HG03175 (cell line): ENCODE measurements around the gene HPD.
A peak's percentile ranks its signal among the peaks of the same experiment; 100 is the strongest.
"Not testable (repeated sequence)": the region's sequence is repeated elsewhere in the genome, so short reads cannot be mapped to it uniquely, and the experiment has no call there.

Experiments
- ATAC-seq: cut with Tn5 transposase; IDR thresholded peaks from one replicate; pipeline ENCODE4 v1.9.1; 2021; ENCODE audit warnings: mild to moderate bottlenecking, moderate library complexity; ENCODE audit not compliant: unreplicated experiment

Gene HPD

DNA sequence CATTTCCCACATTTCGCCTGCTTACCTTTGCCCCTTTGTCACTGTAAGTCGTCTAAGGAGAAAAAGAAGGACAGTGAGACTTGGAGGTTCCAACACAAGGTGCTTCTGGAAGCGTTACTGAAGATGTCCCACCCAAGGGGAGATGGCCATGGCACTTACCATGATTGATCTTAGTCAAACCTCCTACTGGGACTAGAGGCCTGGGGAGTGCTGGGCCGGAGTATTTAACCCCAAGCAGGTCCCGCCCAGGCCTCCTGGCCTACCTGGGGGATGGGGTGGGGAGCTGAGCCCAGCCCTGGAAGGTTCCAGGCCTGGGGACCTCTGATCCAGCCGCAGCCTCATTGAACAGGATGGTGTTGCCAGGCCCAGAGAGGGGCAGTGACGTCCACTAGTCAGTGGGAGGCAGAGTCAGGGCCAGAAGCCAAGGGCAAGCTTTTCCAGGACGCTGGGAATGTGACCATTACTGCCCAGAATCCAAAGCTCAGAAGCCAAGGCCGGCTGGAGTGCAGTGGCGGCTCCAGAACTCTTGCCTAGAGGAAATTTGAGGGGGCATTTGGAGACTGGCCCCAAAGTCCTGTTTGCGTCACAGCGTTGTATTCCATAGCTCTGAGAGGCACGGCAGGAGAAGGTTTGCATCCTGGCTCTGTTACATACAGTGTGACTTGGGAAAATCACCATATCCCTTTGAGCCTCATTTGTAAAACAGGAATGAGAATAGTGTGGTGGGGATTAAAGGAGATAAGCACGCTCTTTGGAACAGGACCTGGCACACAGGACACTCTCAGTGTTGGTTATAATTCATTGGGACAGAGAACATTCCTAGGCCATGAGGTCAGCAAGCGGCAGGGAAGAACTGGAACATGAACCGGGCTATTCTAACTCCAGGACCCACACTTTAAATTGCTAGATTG, at the start of gene HPD:
HPD (minus strand) TSS at position 198 of the 911 bp plus-strand sequence; CDS start at position 162, 36 bp downstream.
- no peak for ATAC-seq

DNA sequence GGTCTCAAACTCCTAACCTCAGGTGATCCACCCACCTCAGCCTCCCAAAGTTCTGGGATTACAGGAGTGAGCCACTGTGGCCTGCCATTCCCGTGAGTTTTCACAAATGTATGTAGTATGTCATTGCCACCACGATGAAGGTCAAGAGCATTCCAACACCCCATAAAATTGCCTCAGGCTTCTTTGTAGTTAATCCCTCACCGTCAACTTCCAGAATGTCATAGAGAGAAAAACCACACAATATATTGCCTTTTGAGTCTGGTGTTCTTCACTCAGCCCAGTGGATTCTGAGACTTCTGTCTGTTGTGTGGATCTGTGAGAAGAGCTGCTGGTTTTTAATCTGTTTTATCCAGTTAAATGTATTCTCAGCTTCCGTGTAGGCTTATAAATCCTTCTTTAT, 47.1 kb upstream of the HPD start:
- no peak for ATAC-seq

GRCh38 chr12:121903202-121903601, 44.5 kb upstream of the HPD start:
- no peak for ATAC-seq

GRCh38 chr12:121899590-121899989, 40.9 kb upstream of the HPD start:
- no peak for ATAC-seq

- ATAC-seq: no peak
These were observed 39.6 kb upstream of the HPD start for GRCh38 chr12:121898287-121898686.

- ATAC-seq: no peak
These were observed 36.0 kb upstream of the HPD start for GRCh38 chr12:121894633-121895032.

DNA sequence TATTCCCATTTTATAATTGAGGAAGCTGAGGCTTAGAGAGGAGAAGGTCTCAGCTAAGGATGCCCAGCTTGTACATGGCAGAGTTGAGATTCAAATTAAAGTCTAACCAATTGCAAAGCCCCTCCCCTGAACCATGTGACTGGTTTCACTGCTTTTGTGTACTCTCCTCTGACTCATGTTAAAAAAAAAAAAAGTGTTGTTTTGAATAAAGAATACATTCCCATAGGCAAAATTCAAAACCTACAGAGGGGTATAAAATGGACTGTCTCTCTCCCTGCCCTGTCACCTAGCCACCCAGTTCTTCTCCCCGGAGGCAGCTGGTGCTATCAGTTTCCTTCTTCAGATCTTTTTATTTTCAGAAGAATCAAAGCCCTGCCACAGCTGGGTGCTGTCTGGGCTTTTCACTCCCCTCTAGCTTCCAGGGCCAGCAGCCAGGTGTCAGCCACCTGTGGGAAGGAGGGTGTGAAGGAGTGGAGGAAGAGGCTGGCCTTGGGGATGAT, 35.4 kb upstream of the HPD start:
- ATAC-seq: no peak

GRCh38 chr12:121892673-121893561, 34.3 kb upstream of the HPD start:
- ATAC-seq: no peak

- not testable (repeated sequence) for ATAC-seq
These were observed 31.0 kb upstream of the HPD start for GRCh38 chr12:121889661-121890060.

DNA sequence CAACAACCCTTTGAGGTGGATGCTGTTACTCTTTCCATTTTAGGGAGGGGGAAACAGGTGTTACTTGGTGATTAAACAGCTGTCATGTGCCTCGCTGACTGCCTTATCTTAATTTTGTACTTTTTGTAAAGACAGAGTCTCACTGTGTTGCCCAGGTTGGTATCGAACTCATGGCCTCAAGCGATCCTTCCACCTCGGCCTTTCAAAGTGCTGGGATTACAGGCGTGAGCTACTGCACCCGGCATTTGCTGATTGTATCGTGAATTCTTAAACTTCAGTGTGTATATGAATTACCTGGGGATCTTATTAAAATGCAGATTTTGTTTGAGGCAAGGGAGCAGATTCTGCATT, 30.6 kb upstream of the HPD start:
- ATAC-seq: no peak

DNA sequence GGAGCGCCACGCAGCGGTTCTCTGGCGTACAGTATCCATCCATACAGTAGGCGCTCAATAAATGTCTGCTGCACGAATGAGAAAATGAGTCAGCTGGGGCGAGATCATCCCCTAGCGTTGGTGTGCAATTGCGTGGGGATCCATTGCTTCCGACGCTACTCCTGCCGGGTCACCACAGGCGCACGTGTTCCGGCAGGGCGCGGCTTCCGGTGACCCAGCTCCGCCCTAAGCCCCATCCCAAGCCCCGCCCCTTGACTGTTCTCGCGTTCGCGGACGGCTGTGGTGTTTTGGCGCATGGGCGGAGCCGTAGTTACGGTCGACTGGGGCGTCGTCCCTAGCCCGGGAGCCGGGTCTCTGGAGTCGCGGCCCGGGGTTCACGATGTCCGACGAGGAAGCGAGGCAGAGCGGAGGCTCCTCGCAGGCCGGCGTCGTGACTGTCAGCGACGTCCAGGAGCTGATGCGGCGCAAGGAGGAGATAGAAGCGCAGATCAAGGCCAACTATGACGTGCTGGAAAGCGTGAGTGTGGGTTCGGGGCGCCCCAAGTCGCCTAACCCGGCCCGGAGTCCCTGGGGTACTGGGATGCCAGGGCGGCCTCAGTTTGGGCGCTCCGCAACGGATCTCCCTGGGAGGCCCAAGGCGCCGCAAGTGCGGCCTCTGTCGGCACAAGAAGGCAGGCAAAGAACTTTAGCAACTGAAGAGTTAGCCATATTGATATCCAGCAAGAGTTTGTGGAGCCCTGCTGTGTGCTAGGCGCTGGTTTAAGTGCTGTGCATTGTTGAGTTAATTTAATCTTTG, 30.0 kb upstream of the HPD start, which contains the start of gene PSMD9:
PSMD9 (plus strand) TSS at position 313 of the 796 bp plus-strand sequence; CDS start at position 380, 67 bp downstream.
- peak; percentile 93 for ATAC-seq

- no peak for ATAC-seq
These were observed 29.4 kb upstream of the HPD start for GRCh38 chr12:121888083-121888477.

DNA sequence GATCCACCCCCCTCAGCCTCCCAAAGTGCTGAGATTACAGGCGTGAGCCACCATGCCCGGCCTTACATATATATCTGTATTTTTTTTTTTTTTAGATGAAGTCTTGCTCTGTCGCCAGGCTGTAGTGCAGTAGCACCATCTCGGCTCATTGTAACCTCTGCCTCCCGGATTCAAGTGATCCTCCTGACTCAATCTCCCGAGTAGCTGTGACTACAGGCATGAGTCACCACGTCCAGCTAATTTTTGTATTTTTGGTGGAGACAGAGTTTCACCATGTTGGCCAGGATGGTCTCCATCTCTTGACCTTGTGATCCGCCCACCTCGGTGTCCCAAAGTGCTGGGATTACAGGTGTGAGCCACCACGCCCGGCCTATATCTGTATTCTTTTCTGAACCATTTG, 26.5 kb upstream of the HPD start:
- ATAC-seq: not testable (repeated sequence)

- ATAC-seq: no peak
These were observed 24.6 kb upstream of the HPD start for GRCh38 chr12:121883315-121883660.

- ATAC-seq: not testable (repeated sequence)
These were observed 17.4 kb upstream of the HPD start for GRCh38 chr12:121876080-121876447.

GRCh38 chr12:121875582-121875981, 16.9 kb upstream of the HPD start:
- no peak for ATAC-seq

DNA sequence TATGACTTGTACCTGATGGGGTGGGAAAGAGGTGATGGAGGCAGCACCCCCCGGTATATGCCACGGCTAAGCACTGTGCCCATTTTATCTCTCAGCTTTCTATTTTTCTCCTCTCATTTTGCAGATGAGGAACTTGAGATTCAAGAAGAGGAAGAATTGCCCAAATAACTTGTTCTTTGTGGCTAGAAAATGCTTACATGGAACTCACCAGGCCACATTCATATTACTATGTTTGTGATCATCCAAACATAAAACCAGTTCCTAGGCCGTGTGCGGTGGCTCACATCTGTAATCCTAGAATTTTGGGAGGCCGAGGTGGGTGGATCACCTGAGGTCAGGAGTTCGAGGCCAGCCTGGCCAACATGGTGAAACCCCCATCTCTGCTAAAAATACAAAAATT, 15.4 kb upstream of the HPD start:
- no peak for ATAC-seq

GRCh38 chr12:121873216-121873569, 14.5 kb upstream of the HPD start:
- ATAC-seq: no peak

DNA sequence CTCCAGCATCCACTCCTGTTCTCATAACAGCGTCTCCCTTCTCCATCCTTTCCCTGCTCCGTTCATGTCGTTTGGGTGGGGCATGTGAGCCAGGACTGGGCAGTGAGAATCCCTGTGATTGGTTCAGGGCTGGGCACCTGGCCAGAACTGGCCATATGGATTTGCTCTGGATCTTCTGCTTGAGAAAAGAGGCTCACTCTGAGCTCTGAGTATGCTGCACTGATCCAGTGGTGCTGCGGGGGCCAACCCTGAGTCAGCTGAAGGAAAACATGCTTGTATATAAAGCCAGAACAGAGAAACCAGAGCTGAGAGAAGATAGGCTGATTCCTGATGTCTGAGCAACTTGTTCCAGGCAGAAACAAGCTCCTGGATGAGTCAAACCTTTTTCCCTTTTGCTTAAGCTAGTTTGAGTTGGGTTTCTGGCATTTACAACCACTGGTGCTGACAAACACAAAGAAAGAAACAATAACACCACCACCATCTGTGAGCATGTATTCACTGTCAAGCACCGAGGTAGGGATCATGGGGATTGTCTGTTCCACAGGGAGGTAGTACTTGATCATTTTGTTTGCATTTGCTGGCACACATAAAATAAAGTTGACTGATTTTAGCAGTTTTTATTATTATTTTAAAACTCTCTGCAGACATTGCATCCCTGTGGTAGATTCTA, 14.0 kb upstream of the HPD start:
- no peak for ATAC-seq

DNA sequence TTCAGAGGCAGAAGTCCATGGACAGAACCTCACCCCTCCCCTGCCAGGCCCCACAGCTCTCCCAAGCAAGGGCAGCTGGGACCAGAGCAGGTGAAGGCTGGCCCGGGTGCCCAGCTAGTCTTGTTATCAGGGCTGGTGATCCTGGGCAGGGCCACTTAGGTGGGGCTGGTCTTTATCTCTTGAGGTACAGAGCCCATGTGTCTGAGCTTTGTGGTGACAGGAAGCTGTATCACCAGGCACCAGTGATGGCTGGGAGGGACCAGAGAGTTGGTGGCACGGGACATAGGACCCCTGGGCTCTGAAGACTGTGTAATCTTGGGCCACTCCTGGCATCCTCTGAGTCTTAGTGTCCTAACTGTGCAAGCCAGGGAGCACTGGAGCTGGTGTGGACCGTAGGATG, 12.8 kb upstream of the HPD start:
- no peak for ATAC-seq
